ENCODE data around the gene RAX2.

RAX2 gene

DNA sequence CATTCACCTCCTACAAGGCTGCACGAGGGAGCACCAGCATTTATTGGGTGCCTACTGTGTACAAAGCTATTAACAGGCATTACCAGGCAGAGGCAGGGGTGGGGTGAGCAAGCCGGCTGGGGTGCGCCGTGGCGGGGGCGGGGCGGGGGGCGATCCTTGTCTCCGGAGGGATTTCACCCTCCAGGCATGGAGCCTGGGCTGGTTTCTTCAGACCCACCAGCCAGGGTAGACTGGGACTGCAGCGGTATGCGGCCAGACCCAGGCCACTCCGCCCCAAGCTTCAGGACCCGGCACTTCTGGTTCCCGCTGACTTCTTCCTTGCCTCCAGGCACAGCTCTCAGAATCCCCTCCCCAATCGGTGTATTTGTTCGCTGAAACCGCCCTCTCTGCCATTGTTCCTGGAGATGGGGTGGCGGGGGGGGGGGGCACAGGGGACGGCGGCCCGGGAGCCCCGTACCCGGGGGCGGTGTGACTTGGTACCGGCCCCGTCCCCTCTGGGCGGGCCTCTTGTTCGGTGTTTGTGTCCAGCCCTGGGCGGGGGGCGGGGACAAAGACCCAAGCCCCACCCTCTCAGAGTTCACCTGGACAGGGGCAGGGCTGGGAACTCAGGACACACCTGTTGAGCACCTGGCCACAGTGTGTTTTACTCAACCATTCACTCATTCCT is 49.5 kb downstream of the RAX2 start:
- no peak for DNase-seq

DNA sequence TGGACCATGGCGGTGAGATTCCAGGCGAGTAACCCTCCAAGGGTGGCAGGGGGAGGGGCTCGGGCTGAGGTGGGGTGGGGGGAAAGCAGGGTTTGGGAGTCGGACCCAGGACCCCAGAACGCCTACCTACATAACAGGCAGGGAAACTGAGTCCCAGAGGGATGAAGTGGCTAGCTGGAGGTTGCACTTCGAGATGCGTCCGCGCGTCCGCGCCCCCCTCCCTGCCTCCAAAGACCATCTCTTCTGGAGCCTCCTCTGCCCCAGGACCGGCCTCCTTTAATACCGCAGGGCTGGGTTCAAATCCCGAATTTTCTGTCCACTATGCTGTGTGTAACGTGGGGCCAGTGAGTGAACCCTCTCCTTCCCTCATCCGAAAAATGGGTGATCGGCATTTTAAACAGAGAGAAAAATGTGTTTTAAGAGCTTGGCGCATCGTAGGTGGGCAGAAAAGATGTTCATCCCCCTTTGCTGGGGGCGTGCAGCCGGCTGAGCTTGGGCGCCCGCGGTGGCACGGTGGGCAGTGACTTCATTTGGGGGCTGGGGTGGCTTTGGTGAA is 50.1 kb downstream of the RAX2 start:
- DNase-seq = no peak

DNA sequence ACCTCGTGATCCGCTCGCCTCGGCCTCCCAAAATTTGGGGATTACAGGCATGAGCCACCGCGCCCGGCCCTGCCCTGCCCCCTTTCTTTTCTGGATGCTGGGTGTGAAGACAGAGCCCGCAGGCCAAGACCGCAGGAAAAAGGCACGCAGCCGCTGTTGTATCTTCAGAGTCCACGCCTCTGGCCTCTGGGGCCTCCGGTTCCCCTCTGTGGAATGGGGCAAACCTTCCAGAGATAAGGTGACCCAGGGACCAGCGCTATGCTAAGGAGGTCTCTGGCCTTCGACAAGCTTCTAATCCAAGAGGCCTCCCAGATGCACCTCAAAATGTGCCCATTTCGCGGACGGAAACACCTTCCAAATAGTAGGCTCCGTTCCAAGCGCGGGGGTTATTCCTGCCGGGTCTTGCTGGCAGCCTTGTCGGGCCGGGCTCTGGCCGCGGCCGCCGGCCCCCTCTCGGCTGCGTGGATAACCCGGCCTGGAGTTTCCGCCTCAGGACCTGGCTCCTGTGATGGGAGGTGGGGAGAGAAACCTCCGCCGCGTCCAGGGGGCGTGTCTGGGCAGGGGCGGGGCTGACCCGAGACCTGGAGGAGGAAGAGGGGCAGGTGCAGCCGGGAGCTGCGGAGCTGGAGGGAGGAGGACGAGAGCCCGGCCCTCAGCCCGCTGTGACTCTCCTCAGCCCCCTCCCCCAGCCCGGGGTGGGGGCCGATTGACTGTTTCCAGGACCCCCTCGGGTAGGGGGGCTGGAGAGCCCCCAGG is 50.7 kb downstream of the RAX2 start:
- DNase-seq = peak; percentile 92

DNA sequence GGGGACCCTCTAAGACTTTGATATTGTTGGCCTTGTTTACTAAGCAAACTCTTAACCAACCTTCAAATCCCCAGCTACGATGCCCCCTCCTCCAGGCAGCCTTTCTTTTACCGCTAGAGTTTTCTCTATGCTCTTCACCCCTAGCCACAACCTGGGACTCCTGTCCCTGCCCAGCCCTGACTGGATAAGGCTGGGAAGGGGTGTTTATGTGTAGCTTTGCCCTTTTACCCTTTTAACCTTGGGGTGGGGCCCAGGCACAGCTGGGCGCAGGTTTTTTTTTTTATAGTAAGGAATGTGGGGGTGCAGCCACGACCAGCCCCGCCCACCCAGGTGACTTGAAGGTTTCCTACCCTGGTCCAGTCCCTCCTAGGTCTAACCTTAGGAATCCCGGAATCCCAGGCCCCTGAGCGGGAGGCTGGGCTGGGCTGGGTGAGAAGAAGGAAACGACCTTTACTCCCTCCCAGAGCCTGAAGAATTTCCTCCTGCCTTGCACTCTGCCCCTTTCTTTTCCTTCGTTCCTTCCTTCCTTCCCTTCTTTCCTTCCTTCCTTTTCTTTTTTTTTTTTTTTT is 51.6 kb downstream of the RAX2 start:
- DNase-seq = no peak

GRCh38 chr19:3719868-3720267 is 52.2 kb downstream of the RAX2 start:
- no peak for DNase-seq

All from stimulated activated CD4-positive, alpha-beta T cell treated with anti-CD3 and anti-CD28 coated beads, Interleukin-15, amount 100 ng/mL, for 24 hours (primary cell).